GM21423 (cell line): Measurements from ENCODE around the gene LRCOL1.

ENCODE experiments used
- ATAC-seq: cut with Tn5 transposase; IDR thresholded peaks from one replicate; pipeline ENCODE4 v1.9.1; 2021; ENCODE audit warnings: mild to moderate bottlenecking, moderate library complexity; ENCODE audit not compliant: unreplicated experiment

LRCOL1 gene

DNA sequence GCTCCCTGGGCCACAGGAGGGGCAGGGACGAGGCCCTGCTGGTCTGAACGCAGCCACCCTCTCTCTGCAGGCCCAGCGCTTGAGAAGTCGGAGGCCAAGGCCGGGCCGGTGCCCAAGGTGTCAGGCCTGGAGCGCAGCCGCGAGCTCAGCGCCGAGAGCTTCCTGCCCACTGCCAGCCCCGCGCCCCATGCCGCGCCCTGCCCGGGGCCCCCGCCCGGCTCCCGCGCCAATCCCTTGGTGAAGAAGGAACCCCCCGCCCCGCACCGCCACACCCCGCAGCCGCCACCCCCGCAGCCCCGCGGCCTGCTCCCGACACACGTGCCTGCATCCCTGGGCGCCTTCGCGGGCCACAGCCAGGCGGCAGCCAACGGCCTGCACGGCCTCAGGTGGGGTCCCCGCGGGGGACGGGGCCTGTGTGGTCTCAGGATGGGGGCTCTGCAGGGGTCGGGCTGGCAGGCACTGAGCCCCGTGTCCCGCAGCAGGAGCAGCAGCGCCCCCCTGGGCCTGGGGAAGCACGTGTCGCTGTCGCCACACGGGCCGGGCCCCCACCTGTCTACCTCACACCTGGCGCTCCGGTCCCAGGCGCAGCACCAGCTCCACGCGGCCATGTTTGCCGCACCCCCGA is 40.4 kb downstream of the LRCOL1 start:
- ATAC-seq: no peak

DNA sequence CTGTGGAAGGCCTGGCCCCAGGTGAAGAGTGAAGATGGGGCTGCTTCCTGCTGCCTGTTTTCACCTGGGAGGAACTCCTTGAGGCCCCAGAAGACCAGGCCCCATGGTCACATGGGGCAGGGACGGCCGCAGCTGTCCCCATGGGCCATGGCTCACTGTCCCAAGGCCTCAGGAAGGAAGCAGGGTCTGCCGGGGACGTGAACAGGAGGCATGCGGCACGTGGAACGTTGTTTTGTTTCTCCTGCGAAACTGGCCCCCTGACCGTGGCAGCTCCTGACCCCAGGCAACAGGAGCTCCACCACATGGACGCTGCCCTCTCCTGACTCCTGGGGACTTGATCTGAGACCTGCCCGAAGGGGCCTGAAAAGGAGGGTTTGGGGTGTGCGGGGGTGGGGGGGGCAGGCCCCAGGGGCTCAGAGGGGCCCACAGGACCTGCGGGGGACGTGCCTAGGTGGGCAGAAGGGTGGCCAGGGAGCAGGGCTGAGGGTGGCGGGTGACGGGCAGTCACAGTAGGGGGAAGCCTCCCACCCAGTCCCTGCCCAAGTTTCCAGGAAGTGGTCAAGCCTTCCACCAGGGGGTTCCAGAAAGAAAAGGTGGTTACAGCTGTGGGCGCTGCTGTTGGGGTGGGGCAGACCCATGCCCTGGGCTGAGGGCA is 41.4 kb downstream of the LRCOL1 start:
- no peak for ATAC-seq

DNA sequence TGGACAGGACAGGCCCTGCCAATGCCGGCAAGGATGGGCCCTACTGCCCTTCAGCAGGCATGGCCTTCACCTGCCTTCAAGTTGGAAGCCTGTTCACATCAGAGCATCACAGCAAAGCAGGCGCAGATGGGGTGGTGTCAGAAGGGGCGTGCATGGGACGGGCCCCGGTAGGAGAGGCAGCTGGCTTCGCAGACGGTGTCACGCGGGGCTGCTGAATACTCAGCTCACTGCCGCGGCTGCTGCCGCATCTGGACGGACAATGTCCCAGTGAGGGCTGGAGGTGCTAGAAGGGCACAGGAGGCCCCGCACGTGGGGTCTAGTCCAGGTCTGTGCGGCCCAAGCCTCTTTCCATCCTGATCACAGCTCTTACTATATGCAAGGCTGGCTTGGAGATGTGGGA is 42.1 kb downstream of the LRCOL1 start:
- no peak for ATAC-seq

DNA sequence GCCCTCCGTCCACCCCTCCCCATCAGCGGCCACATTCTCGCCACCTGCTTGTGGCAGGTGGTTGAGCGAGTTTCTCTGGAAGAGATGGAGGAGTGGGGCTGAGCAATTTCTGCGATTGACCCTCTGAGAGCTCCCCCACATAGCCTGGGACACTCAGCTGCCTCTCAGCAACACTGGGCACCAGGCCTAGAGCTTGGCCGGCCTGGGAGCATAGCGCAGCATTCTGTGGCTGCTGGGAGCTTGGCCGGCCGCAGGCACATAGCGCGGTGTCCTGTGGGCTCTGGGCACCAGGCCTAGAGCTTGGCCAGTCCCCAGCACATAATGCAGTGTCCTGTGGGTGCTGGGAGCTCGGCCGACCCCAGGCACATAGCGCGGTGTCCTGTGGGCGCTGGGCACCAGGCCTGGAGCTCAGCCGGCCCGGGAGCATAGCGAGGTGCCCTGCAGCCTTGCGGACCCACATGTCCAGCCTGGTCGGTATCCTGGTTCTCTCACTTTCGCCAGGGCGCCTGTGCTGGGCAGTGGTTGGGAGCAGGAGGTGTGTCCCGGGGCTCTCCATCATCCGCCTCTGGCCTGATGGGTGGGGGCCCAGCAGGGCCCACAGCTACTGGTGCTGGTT is 43.8 kb downstream of the LRCOL1 start:
- ATAC-seq: no peak

DNA sequence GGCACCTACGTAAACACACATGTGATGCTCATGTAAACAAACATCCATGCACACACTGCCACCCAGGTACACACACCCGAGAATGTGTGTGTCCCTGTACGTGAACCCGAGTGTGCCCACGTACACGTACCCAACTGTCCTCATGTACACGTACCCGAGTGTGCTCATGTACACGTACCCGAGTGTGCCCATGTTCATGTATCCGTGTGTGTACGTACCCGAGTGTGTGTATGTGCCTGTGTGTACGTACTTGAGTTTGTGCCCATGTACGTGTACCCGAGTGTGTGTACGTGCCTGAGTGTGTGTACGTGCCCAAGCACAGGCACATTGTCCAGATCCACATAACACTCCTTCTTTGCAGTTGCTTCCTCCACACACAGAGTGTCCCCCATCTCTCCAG is 45.0 kb downstream of the LRCOL1 start:
- ATAC-seq: no peak

DNA sequence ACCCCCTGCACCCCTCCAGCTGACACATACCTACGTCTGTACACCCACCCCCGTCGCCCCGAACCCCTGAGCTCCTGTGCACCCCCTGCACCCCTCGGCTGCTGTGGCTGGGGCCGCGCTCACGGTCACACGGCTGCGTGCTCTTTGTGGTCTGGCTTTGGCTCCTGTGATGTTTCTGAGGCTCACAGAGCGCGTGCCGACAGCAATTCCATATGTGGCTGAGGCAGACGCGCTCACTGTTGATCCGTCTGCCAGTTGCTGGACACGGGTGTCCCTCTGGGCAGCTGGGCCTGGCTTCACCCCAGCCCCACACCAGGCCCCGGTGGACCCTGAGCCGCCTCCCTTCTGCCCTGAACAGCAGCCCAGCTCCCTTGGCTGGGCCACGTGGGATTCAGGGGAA is 46.5 kb downstream of the LRCOL1 start:
- no peak for ATAC-seq

DNA sequence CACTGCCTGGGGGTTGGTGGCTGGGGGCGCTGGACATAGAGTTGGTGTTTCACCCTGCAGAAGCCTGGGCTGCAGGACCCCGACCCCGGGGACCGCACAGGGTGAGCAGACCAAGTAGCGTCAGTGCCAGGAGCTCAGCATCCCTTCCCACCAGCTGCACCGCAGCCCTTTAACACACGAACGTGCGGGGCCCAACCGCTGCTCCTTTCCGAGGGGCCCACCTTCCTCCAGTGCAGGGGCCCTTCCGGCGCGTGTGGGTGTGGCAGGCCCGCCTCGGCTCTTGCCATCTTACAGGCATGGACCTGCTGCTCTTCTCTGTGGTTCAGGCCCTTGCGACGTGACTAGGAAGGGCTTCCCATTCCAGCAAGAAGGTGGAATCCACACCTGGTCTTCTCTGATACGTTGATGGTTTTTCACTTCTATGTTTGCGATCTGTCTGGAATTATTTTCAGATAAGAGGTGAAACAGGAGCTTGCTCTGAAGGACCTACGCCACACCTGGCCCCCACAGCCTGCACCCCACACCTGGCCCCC is 47.8 kb downstream of the LRCOL1 start:
- ATAC-seq: no peak

DNA sequence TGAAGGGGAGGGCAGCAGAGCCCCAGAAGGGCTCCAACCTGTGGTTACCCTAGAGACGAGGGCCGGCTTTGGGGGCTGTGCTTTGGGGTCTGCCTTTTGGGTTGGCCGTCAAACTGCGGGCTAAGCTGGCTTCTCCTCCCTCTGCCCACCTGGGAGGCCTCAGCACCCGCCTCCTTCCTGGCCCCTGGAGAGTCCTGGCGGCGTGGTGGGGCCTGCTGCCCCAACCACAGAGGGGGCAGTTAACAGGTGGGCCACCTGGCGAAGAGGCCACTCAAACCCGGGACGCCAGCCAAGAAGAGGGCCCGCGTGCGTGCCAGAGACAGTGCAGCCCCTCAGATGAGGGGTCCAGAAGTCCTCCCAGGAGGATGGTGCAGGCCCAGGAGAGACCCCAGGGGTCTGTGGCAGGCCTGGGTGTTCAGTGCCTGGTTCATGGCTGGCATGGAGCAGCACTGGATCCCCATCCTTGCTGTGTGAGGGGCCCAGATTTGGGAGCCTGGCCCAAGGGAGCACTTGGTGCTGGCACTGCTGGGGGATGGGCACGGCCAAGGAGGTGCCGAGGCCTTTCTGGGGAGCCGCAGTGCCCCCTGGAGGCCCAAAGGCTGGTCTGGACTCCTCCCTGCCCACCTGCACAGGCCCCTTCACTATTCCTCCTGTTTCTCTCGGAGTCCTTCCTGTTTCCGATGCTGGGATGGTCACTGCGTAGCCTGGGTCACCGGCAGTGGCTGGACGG is 48.8 kb downstream of the LRCOL1 start:
- no peak for ATAC-seq

DNA sequence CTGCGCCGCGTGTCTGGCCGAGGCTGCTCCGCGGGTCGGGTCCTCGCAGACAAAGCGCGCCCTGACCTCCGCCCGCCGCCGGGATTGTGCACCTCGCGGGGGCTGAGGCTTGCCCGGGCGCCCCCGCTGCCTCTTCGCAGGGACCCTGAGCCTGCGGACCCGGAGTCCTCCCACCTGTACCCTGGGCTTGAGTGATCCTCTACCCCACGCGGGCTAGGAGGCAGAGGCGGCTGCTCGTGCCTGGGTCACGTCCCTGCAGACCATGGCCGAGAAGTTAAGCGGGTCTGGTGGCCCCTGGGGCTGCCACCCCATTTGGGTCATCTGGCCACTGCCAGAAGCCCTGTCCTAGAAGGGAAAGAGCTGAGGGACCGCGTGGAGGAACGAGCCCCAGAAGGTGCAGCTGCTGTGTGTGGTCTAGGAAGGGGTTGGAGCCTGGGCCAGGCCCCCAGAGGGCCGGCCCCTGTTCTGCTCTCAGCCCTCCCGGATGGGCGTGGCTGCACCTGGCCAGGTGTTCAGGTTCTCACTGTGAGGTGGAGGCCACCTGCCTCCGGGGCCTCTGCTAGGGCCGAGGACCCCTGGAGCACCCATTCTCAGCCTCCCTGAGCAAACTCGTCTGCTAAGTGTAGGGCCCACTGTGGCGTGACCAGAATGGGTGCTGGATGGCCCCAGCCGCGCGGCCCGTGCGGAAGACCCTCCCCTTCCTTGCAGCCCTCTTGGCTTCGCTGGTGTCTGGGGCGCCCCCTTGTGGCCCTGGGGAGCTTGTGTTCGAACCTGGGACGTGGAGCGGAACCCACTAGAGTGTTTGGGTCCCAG is 49.6 kb downstream of the LRCOL1 start:
- no peak for ATAC-seq

DNA sequence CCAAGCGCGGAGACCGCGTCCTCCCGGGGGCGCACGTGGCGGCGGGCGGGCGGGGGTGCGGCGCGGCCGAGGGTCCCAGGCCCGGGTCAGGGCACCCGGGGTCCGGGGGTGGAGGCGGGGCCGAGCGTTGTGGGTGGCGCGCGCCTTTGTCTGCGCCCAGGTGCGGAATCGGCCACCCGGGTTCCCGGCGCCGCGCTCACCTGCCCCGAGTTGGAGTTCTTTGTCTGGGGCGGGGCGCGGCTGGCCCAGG is 50.1 kb downstream of the LRCOL1 start:
- no peak for ATAC-seq

DNA sequence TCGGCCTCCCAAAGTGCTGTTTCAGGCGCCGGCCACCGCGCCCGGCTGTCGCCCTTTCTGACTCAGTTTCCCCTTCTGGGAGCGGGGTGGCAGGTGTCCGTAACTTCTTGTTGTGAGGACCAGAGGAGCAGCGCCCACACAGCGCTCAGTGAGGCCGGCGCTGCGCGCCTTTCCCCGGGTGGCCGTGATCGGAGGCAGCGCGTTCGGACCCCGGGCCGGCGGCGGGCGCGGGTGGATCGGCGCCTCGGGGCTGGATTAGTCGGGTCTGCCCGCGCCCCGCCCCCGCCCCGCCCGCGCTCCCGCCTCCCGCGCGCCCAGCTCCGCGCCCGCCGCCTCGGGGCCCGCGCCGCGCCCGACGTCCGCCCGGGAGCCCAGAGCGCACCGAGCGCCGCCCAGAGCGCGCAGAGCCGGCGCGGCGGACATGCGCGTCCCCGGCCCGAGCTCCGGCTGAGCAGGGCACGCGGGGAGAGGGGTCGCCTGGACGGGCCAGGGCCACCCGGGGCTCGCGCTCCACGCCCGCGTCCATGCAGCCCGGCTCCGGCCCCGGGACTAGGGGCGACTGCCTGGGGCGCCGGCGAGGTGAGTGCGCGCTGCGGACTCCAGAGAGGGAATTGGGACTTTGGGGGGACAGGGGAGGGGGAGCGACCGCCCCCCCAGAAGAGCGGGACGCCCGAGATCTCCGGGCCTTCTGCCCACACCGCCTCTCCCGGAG is 50.6 kb downstream of the LRCOL1 start:
- no peak for ATAC-seq

DNA sequence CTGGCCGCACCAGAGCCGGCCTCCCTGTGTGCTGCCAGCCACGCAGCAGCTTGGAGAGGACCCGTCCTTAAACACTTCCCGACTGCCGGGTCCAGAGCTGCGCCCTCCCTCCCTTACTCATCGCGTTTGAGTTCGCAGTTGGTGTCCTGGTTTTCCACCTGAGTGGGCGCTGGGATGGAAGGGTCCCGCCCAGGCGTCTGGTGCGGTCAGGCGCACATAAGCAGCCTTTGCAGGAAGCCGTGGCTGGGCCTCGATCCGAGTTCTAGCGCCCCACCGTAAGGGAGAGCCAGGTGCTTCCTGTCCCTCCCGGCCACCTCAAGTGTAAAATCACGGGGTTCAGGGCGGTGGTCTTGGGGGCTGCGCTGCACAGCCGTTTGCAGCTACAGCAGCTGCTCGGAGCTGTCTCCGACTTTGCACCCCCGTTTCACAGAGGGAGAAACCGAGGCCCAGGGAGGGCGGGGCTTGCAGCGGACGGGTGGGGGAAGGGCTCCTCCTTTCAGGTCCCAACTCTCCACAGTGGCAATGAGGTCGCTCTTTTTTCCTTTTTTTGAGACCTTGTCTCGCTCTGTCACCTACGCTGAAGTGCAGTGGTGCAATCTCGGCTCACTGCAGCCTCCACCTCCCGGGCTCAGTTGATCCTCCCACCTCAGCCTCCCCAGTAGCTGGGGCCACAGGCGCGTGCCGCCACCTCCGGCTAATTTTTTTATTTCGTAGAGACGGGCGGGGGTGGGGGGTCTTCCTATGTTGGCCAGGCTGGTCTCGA is 51.3 kb downstream of the LRCOL1 start:
- no peak for ATAC-seq

DNA sequence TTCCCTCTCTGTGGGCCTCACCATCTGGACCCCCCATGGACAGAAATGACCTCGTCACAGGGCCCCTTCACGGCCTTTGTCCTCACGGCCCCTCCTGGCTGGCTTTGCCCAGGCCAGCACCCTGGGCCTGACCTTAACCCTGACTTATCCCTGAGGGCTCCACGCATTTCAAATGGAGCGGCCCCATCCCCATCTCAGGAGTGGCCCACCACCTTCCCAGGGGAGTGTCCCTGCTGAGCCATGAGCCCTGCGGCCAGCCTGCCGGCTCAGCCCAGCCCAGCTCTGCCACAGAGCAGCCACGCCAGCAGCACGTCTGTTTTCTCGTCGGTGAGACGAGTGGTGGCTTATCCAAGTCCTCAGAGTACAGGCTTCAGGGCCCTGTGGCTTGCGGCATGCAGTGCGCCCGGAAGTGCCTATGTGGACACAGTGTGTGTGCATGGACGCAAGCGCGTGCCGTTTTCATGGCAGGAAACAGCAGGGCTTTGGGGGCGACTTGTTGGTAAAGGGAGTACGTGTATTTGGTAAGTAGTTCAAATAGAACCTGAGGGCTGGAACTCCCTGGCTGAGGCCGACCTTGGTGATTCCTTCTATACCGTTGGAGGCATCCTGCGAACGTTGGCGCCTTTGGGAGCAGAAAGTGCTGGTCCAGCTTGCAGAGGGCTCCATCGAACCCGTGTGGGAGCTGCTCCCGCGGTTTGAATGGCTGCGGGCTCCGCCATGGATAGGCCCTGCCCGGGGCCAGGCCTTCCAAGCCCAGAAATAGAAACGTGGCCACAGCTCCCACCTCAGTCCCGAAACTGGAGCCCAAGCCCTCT is 52.1 kb downstream of the LRCOL1 start:
- no peak for ATAC-seq

DNA sequence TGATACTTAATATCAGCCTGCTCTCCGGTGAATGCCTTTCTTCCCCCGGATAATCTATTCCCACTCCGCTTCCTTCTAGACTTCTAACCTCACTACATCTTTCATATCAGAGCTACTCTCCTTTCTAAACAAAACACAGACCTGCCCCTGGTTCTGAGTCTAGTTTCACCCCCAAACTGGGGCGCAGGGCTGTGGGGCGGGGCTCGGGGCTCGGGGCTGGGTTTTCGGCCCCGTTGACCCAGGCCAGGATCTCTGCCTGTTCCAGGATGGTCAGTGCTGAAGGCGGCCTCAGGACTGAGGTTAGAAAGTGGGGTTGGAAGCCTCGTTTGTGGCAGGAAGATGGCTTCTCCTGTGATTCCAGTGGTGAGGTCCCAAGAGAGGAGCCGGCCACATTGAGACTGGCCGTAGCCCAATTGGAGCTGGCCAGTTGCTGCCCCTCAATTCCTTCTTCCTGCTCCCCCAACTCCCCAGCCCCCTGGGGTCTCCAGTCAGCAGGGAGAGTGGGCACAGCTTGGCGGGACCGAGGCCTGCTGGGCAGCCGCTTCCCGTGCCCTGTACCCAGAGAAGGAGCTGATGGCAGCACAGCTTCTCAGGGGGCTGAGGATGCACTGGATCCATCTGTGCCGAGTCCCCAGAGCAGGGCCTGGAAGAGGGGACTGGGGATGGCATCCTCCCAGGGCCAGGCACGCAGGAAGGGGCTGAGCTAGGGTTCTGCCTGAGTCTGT is 52.9 kb downstream of the LRCOL1 start:
- ATAC-seq: no peak

DNA sequence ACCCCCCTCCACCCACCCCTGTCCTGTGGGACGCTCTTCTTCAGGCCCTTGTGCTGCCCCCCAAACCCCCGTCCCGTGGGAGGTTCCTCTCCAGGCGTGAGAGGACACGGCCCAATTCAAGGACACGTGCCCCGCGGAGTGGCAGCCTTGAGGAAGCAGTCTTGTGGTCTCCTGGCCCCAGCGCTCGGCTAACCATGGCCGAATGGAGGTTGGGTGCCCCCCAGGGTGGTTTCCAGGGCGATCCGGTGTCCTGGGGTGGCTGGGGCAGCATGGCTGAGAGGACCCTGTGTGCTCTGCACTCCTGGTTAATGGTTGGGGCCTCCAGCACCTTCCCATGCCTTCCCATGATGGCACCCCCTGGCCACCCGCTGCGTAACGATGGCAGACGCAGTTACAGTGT is 53.6 kb downstream of the LRCOL1 start:
- no peak for ATAC-seq

DNA sequence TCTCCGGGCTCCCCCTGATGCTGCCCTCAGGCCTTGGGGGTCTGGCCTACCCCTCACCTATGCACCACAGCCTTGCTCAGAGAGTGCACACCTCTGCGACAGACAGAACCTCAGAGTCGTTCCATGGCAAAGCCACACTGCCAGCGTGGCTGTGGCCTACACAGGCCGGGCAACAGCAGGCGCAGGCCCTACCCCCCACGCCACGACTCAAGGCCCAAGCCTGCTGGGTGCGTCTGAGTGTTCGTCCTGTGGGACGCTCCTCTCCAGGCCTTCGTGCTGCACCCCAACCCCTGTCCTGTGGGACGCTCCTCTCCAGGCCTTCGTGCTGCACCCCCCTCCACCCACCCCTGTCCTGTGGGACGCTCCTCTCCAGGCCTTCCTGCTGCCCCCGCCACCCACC is 54.2 kb downstream of the LRCOL1 start:
- ATAC-seq: no peak

DNA sequence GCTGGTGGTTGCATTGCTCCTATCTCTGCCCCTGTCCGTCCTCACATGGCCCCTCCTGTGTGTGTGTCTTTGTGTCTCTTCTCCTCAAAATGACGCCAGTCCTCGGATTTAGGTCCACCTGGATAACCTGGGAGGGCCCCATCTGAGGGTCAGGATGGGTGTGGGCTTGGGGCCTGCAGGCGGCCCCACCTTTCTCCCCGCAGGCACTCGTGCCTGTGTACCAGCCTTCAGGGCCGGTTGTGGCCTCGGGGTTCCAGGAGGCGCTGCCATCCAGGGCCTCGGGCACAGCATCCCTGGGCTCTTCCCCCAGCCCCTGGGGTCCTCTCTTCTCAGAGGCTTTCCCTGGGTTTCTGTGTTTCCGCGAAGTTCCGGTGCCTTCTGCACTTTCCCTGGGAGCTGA is 54.7 kb downstream of the LRCOL1 start:
- ATAC-seq: no peak
